Left hindlimb (tissue), 1 donor: ENCODE data around the gene ADGRV1.
"Not testable (repeated sequence)": the region's sequence is repeated elsewhere in the genome, so short reads cannot be mapped to it uniquely, and the experiment has no call there.

ENCODE experiments used
- DNase-seq: peaks from one replicate; pipeline ENCODE4 v3.0.0-alpha.2; 2018

The ADGRV1 gene

GRCh38 chr5:90602681-90603080, 44.1 kb downstream of the ADGRV1 start:
- DNase-seq, result no peak

- no peak for DNase-seq
Observed at GRCh38 chr5:90606539-90606938, 47.9 kb downstream of the ADGRV1 start.

DNA sequence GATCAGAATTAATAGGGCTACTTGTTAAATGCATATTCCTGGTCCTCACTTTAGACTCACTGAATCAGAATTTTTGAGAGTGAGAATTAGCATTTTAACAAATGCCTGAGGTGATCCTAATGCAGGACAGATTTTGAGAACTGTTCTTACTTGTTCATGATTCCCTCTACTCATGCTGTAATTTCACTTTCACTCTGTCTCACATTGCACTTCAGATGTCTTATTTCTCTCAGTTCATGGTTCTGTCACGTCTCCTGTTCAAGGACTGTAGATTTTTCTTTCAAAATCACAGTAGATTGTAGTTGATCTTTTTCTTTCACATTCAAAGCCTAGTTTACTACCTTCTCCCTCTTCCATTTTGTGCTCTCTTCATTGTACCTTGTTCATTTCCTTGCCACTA, 54.3 kb downstream of the ADGRV1 start:
- DNase-seq, result no peak

- DNase-seq, result no peak
Observed at GRCh38 chr5:90613459-90613858, 54.9 kb downstream of the ADGRV1 start.

GRCh38 chr5:90613918-90614504, 55.4 kb downstream of the ADGRV1 start:
- no peak for DNase-seq

DNA sequence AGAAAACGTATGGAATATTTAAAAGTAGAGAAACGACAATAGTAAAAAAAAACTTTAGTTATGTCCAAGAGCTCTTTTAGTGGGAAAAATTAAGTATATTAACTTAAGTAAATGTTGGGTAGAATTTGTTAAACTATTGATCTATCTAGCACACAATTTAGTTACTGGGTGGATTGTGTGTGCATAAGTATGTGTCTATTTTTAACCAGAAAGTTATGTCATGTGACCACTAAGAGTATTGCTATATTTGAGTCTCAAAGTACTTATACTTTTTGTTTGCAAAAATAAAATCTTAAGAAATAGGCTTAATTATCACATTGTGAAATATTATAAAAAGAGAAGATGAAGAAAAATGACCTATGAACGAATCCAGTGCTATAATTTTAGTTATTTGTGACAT, 56.8 kb downstream of the ADGRV1 start:
- no peak for DNase-seq

GRCh38 chr5:90618071-90618470, 59.5 kb downstream of the ADGRV1 start:
- DNase-seq, result no peak

DNA sequence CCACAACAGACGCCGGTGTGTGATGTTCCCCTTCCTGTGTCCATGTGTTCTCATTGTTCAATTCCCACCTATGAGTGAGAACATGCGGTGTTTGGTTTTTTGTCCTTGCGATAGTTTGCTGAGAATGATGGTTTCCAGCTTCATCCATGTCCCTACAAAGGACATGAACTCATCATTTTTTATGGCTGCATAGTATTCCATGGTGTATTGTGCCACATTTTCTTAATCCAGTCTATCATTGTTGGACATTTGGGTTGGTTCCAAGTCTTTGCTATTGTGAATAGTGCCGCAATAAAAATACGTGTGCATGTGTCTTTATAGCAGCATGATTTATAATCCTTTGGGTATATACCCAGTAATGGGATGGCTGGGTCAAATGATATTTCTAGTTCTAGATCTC, 61.2 kb downstream of the ADGRV1 start:
- not testable (repeated sequence) for DNase-seq

GRCh38 chr5:90621848-90622247, 63.3 kb downstream of the ADGRV1 start:
- DNase-seq, result no peak

DNA sequence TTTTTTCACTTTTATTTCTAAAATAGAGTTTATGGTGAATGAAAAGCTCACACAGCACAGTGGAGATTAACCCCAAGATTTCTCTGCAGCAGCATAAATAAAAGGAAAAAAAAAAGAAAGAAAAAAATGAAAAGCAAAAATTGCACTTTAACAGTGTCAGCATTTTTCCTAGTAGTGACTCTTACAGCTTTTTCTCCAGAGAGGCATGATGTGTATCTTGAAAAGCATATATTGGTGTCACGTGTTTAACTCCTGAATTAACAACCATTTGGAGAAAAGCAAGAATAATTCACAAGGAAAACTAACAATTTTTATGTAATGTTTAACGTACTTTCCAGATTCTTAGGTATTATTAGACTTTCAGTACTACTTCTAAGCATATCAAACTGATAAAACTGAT, 67.9 kb downstream of the ADGRV1 start:
- no peak for DNase-seq

GRCh38 chr5:90628492-90628891, 69.9 kb downstream of the ADGRV1 start:
- DNase-seq, result no peak

DNA sequence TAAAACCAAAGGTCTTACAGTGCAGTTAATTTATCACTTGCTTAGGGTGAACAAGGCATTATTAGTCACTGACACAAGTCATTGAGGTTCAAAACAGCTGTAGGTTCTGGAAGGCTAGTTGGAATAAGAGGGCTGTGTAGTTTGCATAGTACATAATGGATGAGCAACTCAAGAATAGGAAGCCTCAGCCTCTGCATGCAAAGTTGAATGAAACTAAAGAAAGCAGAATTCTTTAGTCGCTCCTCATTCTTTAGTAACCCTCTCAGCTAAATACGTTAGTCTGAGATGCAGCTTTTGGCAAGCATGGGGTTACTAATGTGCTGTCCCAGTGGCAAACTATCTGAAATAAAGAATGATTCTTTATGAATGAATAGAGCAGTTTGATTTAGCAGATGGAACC, 74.2 kb downstream of the ADGRV1 start:
- no peak for DNase-seq

DNA sequence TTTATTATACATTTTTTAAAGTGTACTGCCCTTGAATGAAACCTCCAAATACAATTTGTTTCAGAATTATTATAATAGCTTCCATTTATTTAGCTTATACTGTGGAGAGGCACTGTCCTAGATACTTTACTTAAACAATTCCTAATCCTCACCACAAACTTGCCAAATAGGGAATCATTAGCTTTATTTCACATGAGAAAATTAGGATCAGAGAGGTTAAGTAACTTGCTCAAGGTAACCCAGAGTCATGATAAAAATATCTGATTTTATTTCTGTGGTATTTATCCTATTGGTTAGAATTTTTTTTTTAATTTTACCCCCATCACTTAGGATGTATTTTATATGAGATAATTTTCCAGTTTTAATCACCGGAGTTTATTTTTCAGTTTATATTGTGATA, 78.4 kb downstream of the ADGRV1 start:
- DNase-seq, result no peak

DNA sequence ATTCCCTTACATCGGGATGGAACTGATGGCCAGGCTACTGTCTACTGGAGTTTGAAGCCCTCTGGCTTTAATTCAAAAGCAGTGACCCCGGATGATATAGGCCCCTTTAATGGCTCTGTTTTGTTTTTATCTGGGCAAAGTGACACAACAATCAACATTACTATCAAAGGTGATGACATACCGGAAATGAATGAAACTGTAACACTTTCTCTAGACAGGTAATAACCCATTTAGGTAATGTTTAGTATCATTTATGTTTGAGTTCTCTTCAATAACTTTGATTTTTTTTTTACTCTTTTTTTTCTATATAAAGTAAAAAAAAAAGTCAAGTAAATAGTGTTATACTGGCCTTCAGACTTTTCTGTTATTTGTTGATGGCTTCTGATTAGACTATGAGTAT, 79.1 kb downstream of the ADGRV1 start:
- no peak for DNase-seq

GRCh38 chr5:90638878-90639277, 80.3 kb downstream of the ADGRV1 start:
- DNase-seq, result no peak

GRCh38 chr5:90640484-90641059, 82.0 kb downstream of the ADGRV1 start:
- DNase-seq, result no peak

DNA sequence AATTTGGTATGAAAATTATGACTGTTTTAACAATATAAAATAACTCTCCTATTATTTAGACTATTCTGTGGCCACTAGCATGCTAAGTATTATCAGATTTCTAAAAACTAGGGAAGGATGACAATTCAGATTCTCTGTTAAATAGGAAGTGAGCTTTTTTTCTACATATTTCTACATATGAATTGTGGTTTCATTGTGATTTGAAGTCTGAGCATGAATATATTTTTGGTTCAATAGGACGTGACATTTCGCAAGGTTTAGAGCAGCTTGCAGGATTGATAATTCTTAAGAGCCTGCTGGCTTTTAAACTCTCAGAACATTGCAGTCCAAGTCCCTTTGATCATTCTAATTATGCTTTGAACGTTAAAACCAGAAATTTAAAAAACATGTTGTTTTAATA, 82.9 kb downstream of the ADGRV1 start:
- no peak for DNase-seq

- no peak for DNase-seq
Observed at GRCh38 chr5:90642706-90643229, 84.2 kb downstream of the ADGRV1 start.

GRCh38 chr5:90644132-90644531, 85.5 kb downstream of the ADGRV1 start:
- DNase-seq, result no peak

DNA sequence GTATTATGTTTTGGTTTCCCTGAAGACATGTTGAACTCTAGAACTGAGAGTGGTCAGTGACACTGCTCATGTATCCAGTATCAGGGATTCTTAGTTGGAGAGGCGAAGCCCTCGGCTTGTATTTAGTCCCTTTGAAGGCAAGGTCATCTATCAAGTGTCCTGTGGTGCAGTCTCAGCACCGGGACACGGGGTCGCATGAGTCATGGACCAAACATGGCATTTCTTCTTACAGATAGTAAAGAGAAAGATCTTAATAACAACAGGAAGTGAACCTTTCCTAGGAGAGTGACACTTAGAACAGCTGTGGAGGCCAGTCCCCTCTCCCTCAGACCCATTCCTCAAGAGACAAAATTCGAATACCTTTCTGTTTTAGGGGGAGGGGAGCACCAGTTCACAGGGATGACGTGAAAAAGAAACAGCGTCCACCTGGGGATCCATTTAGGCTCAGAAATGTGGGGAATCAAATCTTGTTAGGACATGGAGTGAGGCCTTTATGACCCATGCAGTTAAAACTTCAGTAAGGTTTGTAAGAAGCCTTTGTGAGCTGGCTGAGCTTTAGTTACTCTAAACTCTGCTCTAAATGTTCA, 86.5 kb downstream of the ADGRV1 start:
- no peak for DNase-seq

- DNase-seq, result no peak
Observed at GRCh38 chr5:90650767-90651166, 92.2 kb downstream of the ADGRV1 start.

- no peak for DNase-seq
Observed at GRCh38 chr5:90654215-90654614, 95.6 kb downstream of the ADGRV1 start.

DNA sequence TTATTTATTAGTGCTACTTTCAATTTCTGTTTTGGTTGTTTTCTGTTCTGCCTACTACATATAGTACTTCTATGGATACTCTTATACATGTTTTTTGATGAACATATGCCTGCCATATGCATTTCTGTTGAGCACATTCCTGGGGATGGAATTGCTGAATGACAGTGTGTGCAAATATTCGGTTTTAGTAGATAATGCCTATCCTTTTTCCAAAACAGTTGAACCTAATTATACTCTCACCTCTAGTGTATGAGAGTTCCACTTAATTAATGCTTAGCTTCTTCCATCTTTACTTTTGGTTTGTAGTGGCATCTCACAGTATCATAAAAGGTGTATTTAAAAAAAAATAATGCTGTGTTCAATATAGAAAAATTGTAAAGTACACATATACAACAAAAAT, 96.8 kb downstream of the ADGRV1 start:
- no peak for DNase-seq

- DNase-seq, result no peak
Observed at GRCh38 chr5:90657030-90657429, 98.4 kb downstream of the ADGRV1 start.

GRCh38 chr5:90657788-90658187, 99.2 kb downstream of the ADGRV1 start:
- DNase-seq, result no peak
